ENCODE results near the gene KRT71.

GRCh38 chr12:52495389-52495788, 57.6 kb downstream of the KRT71 start:
- TF ChIP-seq, protein P1, sequence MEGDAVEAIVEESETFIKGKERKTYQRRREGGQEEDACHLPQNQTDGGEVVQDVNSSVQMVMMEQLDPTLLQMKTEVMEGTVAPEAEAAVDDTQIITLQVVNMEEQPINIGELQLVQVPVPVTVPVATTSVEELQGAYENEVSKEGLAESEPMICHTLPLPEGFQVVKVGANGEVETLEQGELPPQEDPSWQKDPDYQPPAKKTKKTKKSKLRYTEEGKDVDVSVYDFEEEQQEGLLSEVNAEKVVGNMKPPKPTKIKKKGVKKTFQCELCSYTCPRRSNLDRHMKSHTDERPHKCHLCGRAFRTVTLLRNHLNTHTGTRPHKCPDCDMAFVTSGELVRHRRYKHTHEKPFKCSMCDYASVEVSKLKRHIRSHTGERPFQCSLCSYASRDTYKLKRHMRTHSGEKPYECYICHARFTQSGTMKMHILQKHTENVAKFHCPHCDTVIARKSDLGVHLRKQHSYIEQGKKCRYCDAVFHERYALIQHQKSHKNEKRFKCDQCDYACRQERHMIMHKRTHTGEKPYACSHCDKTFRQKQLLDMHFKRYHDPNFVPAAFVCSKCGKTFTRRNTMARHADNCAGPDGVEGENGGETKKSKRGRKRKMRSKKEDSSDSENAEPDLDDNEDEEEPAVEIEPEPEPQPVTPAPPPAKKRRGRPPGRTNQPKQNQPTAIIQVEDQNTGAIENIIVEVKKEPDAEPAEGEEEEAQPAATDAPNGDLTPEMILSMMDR (IDR thresholded peaks at IDR 0.05; ENCODE audit: low read depth, low read length): no peak
- TF ChIP-seq POLR2A (IDR thresholded peaks at IDR 0.05; ENCODE audit: extremely low read depth, insufficient read length) (no peak), MYC (IDR thresholded peaks at IDR 0.05; ENCODE audit: low read depth, low read length) (no peak)
- TF ChIP-seq, protein P2, sequence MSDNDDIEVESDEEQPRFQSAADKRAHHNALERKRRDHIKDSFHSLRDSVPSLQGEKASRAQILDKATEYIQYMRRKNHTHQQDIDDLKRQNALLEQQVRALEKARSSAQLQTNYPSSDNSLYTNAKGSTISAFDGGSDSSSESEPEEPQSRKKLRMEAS (IDR thresholded peaks at IDR 0.05; ENCODE audit: low read depth, low read length): no peak
